Amniotic stem cell (primary cell): ENCODE measurements around the gene VTI1A.

Source experiments
- DNase-seq: peaks from one replicate; lab custom pipeline; 2025; lab: John Stamatoyannopoulos, UW

VTI1A gene

DNA sequence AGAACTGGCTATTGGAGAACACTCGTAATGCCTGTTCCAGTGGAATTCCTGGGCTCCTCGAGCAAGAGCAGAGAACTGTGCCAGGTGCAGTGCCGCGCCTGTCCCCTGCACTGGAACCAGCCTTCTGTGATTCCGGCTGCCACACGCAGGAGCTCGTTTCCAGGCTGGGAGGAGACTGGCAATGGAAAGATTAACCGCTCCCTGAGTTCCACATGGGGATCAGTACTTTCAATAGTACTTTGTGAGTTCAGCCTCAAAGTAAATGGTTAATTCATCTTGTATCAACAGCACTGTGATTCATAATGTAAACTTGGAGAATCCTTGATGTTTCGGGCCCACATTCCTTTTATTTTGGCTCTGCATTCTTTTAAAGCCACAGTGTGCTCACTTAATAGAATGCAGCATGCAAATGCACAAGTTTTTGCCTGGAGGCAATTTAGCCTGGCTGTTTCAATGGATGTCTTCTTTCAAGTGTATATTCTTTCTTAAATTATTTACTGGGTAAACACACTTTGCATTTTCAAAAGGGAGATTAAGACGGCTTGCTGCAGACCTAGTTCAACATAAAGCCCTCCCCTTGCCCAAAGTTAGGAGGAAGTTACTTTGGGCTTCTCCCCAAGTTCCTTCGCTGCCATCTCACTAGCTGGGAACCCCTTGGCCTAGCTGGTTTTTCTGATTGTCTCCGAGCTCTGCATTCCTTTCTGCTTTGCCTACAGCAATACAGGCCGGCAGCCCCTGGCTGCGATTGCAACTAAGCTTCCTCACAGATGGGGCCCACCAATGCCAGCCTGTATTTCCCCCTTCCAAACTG, 364.9 kb downstream of the VTI1A start:
- DNase-seq: peak; percentile 89

DNA sequence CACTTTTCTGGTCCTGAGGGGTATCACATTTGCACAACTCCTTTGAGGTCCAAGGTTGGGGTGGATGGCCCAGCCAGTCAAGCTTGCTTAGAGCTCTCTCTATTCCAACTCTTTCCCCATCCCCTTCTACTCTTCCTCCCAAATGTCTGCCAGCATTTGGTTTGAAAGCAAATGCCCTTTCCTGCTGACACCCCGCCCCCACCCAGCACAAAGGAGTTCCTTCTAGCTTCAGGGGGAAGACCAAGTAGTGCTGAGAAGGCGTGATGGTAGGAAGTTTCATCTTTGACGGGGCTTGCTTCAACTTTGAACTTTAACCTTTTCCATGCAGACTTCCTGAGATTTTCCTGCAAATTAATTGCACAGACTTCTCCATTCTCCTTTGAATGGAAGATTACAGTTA, 365.6 kb downstream of the VTI1A start:
- DNase-seq: no peak

DNA sequence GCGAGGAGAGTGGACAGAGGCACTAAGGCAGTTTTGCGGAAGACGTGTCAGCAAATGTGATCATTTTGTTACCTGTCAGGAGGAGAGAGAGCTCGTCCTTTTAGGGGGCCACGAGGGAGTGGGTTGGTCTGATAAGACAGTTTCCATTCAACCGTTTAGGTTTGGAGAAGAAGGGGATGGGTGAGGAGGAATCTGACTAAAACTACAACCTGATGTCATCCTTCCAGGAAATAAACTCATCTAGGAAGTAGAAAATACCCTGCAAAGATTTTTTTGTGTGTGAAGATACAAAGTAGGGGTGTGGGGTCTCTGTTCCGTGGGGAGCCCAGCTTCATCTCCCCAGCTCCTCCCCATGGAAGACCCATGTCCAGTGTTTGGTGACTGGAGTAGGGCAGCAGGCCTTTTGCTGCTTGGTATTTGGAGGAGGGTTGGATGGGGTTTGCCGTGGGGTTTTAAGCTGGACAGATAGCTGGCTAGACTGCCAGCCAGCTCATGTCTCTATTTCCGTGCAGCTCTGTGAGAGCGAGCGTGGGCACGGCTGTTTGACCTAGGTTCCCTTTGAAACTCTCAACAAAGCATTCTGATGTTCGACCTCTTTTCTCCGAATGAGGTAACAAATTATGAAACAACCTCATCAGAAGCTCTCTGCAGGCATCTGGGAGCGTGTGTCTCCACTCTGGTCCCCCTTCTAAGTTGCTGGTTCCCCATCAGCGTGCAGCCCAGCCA, 367.0 kb downstream of the VTI1A start:
- no peak for DNase-seq

DNA sequence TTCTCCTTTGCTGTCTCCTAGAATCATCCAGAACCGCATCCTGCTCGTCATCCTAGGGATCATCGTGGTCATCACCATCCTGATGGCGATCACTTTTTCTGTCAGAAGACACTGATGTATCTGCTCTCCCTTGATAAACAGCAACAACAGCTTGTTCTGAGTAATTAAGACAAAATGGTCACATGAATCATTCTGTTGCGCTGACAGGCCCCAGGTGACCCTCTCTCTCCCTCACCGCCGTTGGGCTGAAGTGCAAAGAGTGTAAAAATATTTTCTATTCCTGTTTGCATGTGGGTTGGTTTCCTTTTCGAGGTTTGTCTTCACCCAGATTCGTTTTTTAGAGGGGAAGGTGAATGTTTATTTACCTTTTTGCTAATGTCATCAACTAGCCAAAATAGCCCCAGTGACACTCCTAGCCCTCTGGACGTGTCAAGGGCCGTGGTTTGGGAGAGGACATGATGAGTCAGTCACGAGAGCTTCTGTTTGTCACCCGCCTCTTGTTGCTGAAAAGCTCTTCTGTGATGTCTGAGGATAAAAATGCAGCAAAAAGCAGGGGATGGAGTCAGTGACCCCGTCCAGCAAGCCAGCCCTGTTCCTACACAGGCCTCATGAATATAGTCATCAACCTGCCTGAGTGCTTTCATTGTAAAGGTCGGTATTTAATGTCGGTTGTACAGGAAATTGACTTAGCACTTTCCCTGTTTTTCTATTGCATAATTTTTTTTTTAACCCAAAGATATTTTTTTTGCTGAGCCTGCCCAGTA, 368.4 kb downstream of the VTI1A start:
- no peak for DNase-seq

DNA sequence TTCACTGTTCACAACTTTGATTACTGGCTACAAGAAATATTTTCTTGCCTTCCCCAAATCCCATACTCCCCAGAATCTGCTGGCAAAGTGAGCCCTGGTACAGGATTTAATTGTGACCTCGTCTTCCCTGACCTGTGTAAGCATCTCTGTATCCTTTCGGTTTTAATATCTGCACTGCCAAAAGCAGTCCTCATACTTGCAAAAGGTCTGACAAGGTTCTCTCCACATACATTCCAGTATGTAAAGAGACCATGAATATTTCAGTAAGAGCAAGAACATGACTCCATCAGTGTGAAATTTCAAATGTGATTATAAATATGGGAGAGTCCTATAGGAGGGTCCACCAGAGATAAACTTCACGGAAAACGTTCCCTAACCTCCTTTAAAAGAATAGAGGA, 369.0 kb downstream of the VTI1A start:
- DNase-seq: no peak

DNA sequence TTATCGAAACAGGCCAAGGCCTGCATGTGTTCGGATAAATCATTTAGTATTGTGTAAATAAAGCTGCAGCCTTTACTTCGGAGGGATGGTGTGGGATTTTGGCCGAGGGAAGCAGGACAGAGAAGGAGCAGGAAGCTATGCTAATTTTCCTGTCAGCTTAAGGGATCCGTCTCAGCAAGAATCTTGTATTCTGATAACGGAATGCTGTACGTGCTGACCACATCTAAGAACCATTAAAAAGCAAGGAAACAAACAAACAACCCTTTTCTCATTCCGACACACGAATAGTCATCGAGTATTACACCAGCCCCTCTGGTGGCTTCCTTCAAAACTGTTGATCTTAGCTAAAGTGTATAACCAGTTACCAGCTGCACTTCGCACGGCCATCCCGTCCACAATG, 369.9 kb downstream of the VTI1A start:
- no peak for DNase-seq

DNA sequence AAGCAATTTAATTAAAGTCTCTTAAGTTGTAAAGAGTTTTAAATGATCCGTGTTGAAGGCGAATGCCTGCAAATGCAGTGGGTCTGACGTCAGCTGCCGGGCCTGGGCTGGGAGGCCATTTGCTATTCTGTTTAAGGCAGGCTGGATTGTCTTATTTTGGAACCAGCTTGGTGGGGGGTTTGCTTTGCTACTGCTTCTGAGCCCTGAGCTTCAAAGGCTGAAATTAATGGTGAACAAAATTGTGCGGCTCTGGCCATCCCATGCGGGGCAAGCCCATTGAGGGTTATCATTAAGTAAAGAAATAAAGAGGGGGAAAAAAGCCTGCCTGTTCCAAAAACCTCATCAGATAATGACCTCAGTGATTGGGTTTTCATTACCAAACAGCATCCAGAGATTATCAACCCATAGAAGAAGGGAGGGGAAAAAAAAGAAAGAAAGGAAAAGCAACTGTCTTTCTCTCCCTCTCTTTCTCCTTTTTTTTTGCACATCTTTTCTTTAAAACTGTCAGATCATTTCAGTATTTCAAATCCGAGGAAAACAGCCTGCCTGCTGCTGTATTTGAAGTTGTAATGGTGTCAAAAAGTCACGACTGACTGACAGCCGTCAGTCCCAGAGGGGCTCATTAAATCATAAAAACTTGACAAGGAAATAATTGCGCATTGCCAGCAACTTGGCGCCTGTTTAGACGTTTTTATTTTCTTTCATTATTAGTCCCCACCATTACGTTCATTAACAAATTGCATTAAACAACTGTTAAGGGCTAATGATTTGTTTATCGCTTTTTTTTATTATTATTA, 371.2 kb downstream of the VTI1A start:
- DNase-seq: no peak

DNA sequence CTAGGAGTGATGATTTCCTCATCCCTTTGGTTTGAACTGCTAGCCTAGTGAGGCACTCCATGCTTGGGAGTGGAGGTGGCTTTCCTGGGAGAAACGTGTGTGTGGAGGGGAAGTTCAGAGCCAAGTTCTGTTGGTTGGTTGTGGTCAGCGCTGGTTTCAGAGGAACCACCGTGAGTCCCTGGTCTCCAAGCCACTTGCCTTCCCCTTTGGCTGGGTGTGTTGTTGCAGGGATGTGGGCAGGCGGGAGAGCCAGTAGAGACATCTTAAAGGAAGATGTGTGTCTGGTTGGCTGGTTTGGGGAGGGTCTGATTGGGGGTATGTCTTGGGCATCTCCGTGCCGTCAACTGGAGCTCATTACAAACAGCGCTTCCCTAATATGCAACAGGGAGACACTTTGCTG, 372.2 kb downstream of the VTI1A start:
- no peak for DNase-seq

DNA sequence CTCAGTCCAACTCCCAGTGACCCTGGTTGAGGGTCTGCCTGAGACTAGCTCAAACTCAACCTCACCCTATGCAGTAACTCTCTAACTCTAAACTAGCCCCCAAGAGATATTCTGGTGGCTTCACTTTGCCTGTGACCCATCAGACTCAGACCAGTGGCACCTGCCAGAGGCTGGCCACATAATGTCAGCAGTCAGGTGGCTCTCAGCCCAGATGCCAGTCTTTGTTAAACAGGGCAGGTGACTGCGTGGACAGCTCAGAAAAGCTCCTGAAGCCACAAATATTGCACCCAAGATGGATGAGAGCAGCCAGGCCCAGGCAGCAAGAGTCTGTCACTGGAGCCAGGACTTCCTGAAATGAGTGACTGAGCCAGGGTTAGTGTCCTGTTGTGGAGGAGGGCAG, 373.3 kb downstream of the VTI1A start:
- DNase-seq: no peak

DNA sequence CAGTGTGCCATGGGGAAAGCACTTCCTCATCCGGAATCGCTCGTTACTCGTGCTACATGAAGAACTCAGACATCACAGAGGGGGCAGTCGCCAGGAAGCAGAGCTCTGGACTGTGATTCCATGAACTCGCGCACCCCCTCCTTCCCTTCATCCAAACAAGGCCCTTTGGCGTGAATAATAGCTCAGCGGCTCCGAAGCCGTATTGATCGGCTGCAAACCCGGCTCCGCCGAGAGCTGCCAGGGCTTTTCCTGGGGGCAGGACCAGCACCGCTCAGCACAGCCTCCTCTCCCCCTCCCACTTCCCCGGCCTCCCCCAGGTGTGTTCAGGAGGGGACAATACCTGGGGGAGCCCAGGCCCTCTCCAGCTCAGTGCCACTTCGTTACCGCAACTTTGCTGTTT, 374.0 kb downstream of the VTI1A start:
- no peak for DNase-seq

DNA sequence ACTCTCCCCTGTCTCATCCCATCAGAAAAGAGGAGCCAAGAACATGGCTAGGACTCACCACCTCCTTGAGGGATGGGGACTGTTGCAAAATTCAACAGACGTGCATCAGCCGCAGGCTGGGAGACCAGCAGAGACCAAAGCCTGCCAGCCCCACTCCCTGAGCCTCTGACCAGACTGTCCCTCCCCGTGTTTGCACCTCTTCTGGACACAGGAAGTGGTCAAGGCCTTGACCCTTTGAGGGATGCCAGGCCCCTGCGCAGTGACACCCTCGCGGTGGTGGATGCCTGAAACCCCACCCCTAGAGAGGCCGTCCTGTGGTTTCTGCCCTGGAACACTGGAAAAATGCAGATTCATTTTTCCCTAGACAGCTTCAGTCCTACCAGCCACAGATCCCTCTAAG, 374.6 kb downstream of the VTI1A start:
- DNase-seq: no peak

DNA sequence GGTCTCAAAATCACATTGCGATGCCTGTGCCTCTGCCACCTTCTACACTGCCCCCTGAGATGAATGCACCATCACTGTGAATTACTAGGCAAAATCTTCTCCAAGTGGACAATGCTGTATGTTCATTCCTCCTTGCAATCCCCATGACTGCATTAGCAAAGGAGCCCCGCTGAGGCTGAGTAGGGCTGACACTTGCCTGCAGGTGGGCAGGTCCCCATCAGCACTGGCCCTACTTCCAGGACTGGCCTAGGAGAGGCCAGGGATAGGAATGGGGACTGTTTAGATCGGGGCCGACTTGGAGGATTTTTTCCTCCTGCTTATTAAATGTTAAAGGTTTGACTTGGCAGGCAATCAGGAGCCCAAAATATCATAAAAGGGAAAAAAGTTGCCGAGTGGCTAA, 376.0 kb downstream of the VTI1A start:
- DNase-seq: no peak

DNA sequence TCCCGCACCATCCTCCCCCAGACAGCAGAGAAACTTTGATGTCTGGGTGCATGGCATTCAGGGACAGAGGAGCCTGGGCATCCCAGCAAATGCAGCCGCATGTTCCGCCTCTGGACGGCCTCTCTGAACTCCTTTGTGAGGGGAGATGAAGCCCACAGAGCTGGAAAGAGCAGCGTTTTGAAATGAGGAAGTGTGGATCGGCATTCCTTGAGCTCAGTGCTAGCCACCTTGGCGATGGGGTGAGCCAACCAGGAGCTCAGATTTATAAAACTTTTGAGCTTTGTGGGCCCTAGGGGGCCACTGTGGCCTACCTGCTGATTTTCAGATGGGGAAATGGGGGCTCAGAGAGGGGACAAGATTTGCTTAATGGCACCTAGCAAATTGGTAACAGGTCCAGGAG, 376.6 kb downstream of the VTI1A start:
- DNase-seq: no peak

DNA sequence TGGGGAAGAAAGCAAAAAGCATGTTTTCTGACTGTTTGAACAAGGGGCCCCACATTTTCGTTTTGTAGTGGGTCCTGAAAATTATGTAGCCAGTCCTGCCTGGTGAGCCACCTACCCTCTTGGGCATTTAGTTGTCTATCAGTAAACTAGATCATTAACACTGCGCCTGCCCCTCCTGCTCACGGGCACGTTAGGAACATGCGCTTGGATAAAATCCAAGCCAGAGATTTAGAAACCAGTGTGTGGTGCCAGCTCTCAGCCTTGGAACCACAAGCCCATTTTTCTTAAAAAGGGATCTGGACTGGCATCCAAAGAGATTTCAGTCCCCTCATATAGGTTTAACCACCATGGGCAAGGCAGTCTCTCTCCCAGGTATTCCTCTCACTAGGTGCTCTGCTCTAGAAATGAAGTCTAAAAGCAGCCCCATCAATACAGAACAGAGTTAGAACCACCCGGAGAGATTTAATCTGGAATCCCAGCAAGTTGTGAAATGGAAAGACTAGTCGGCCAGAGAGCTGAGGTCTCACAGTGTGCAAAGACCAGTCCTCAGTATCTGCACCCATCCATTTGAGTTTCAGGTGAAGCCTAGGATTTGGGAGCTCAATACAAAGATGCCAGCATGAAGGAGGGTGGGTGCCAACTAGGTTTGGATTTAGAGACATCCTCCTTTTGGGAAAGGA, 379.1 kb downstream of the VTI1A start:
- DNase-seq: no peak

DNA sequence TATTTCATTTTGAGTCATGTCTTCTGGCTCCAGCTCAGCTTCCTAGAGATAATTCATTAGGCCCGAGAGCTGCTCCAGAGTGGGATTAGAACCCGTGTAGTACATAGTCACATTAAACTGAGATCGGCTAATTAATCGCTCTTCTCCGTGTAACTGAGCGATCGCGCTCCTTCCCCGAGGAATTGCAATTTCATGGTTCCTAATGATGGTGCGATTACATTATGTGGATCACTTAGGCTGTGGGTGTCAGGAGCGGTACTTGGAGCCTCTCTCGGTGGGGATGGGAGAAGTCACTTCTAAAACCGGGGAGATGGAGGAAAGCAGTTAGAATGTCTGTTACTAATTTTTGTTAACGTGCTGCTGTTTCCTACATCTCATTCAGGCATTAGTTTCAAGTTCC, 380.1 kb downstream of the VTI1A start:
- DNase-seq: no peak

DNA sequence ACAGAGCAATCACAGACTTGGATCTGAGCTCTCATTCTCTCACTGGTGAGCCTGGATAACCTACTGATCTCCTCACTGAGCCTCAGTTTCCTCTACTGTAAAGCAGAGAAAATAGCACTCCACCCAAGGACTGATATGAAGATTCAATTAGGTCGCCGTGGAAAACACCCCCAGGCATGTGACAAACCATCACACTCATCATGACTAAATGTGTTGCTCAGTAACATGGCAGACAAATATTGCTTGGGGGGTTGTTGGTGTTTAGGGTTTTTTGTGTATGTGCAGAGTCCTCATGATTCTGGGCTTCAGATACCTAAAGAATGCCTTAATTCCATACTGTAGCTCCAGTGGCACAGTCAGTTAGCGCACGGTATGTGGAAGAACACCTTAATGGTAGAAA, 380.9 kb downstream of the VTI1A start:
- DNase-seq: no peak

DNA sequence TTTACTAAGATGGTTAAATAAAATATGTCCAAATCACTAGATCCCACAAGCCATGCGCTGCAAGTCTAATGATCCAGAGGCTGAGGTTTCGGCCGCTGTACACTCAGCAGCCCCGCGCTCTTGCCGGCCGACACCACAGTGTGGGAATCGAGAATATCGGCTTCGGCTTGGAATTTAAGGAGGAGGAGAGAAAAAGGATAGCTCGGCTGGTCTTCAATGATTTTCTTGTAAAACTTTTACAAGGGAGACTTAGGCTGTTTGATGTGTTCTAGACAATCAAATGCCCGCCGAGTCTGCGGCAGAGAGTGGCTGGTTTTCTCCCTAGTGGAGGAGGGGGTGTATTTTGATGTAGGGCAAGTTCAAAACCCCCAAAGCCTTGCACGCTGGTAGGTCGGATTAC, 384.8 kb downstream of the VTI1A start:
- DNase-seq: no peak

DNA sequence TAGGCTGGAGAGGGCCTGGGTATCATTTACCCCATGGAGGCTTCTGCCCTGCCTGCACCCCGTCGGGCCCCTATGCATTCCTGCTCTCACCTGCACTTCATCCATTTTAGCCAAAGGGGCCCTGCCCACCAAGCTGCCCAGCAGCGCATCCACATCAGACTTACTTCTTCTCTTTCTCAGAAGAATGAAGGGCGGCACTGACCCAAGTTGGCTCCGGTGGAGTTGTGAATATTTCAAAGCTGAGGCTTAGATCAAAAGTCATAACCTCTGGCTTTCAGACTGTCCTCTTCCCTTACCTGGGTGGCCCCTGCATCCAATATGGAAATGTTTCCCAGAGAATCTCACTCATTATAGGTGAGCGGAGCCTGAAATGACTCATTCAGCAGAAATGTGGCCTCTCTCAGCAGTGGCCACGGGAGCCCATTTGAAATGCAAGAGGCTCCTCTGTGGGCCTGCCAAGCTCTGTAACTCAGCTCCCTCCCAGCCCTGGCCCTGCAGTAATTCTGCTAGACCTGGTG, 385.4 kb downstream of the VTI1A start:
- no peak for DNase-seq

DNA sequence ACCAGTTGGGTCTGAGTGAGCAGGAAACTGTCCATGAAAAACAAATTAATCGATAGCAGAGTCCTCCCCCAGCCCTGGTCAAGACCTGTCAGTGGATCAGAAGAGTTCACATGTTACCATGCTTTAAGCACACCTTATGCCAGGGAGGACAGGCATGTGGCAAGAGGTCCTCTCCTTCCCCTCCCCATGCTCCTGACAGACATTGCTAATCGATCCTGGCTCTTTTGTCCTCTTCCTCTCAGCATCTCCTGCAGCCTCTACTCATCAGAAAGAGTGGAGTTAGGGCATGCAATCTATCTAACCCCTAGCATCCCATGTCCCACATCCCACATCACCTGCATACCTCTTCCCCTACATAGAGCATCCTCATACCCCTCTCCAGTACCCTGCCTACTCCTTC, 385.9 kb downstream of the VTI1A start:
- DNase-seq: no peak

DNA sequence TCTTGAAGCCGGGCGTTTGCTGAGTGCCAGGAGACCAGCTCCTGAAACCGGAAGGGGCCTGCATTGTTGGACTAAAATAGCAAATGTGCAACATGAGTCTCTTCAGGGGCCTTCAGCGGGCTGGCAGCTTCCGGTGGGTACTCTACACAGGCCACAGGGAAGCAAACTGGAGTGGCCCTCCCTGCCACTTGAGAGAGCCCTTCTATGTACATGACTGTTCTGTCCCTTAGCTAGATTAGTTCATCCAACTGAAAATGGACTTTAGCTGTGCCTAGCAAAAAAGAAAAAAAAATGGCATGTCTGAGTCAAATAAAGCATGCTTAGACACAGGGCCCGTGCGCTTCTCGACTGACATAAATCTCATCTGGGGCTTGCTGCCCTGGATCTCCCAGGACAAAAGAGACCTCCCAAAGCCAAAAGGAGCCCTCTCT, 387.8 kb downstream of the VTI1A start:
- DNase-seq: no peak

DNA sequence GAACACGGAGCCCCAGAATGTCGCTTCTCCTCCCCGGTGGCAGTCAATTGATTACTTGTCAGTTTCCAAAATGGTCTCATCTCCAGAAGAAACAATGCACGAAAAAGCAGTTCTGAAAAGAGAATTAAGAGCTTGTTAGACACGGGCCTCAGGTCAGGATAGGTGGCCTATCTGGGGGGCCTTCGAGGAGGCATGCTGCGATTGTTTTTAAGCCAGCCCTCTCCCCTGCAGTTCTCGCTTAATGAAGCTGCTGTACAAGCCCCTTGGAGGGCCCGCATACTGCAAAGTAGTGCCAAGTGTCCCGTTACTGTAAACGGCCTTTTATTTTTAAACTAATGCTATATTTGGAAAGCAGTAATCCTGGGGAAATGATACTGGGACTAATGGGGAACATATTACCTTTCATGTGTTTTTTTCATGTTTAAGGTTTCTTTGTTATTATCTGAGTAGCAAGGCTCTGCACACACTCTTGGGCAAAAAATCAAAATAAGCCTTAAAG, 388.3 kb downstream of the VTI1A start:
- DNase-seq: no peak
